OCI-LY7 (cell line): Measurements from ENCODE around the gene MAP3K13. TPM values are rescaled to one million over a fixed set of nuclear protein-coding genes. Genes with fewer than 3 reads are reported as not detected.

Experiments
- BruUV-seq: library from RNA; stranded (reverse); fragments of 400-500 nt; replicated peaks from 2 replicates; lab custom pipeline; 2021; lab: Mats Ljungman, UMichigan
- CTCF ChIA-PET: fragments of 300-600 bp; sonication (Branson Sonifier 250); formaldehyde crosslinking; loops from one replicate; lab custom pipeline; 2022; ENCODE audit warnings: antibody characterized with exemption; ENCODE audit not compliant: unreplicated experiment; lab: Charles Lee
- POLR2A ChIA-PET: fragments of 300-600 bp; sonication (Branson Sonifier 250); formaldehyde crosslinking; loops from one replicate; lab custom pipeline; 2022; ENCODE audit warnings: antibody characterized with exemption; lab: Charles Lee
- DNase-seq: peaks from one replicate; pipeline ENCODE4 v3.0.0-alpha.2; 2015; ENCODE audit warnings: low spot score
- H2AFZ ChIP-seq: fragments of 200-600 bp; sonication (generic), shearing (Covaris generic); 2 replicates; pipeline ENCODE4 v1.6.1; 2014; ENCODE audit warnings: mild to moderate bottlenecking, antibody characterized with exemption, low read length, moderate library complexity
- H3K27ac ChIP-seq: fragments of 200-600 bp; sonication (generic); 2 replicates; pipeline ENCODE4 v1.5.1; 2014; ENCODE audit warnings: mixed run types, low read depth, mild to moderate bottlenecking, moderate library complexity, low read length, inconsistent platforms; ENCODE audit not compliant: poor library complexity, severe bottlenecking
- H3K36me3 ChIP-seq: fragments of 200-600 bp; sonication (generic); 2 replicates; pipeline ENCODE4 v1.6.1; 2014; ENCODE audit warnings: mild to moderate bottlenecking, antibody characterized with exemption, low read length, moderate library complexity, mixed read lengths; ENCODE audit not compliant: insufficient read depth
- H3K4me1 ChIP-seq: fragments of 200-600 bp; sonication (generic); 2 replicates; pipeline ENCODE4 v1.5.1; 2014; ENCODE audit warnings: mild to moderate bottlenecking, low read length; ENCODE audit not compliant: insufficient read depth, poor library complexity, severe bottlenecking
- H3K4me2 ChIP-seq: fragments of 200-600 bp; sonication (generic); 2 replicates; pipeline ENCODE4 v1.6.1; 2014; ENCODE audit warnings: mild to moderate bottlenecking, low read length
- H3K4me3 ChIP-seq: fragments of 200-600 bp; sonication (generic); 2 replicates; pipeline ENCODE4 v1.5.1; 2014; ENCODE audit warnings: mild to moderate bottlenecking, low read depth, low read length; ENCODE audit not compliant: poor library complexity, severe bottlenecking
- H3K79me2 ChIP-seq: fragments of 200-600 bp; sonication (generic); 2 replicates; pipeline ENCODE4 v1.6.1; 2016; ENCODE audit warnings: low read depth, mild to moderate bottlenecking, low read length, moderate library complexity, mixed read lengths; ENCODE audit not compliant: insufficient read depth
- H3K9me2 ChIP-seq: fragments of 200-600 bp; sonication (generic); 2 replicates; pipeline ENCODE4 v1.6.1; 2016; ENCODE audit warnings: mild to moderate bottlenecking, low read length, mixed read lengths; ENCODE audit not compliant: insufficient read depth
- H3K9me3 ChIP-seq: fragments of 200-600 bp; sonication (generic); 2 replicates; pipeline ENCODE4 v1.6.1; 2014; ENCODE audit warnings: mild to moderate bottlenecking, mixed run types, low read length, mixed read lengths
- H4K20me1 ChIP-seq: fragments of 200-600 bp; sonication (generic); 2 replicates; pipeline ENCODE4 v1.6.1; 2014; ENCODE audit warnings: mild to moderate bottlenecking, antibody characterized with exemption, low read length, moderate library complexity, mixed read lengths; ENCODE audit not compliant: insufficient read depth
- EZH2phosphoT487 ChIP-seq: fragments of 200-600 bp; sonication (generic); IDR thresholded peaks from 2 replicates; pipeline ENCODE4 v1.6.1; 2018; ENCODE audit warnings: low read depth, borderline replicate concordance, mild to moderate bottlenecking, mixed run types, antibody characterized with exemption, low read length, moderate library complexity, mixed read lengths
- intact Hi-C: fragments of 100-400 bp; cut with micrococcal nuclease; formaldehyde crosslinking; loops from one replicate; pipeline ENCODE4 v1.10.0; 2022; ENCODE audit not compliant: unreplicated experiment
- total RNA-seq, 2 experiments: library from RNA; depleted of rRNA in 1 of 2; stranded (reverse); fragments of >200 nt in 1 of 2; shearing (Covaris generic) in 1 of 2; gene quantifications; 2 replicates each; pipeline ENCODE4 v1.2.3, GENCODE V29; 2014 to 2022
- TF ChIP-seq, protein P1 (sequence below): fragments of 200-600 bp; sonication (generic); conservative IDR thresholded peaks from 2 replicates; pipeline ENCODE4 v1.5.1; 2014; ENCODE audit warnings: mild to moderate bottlenecking, antibody characterized with exemption, low read length, moderate library complexity, mixed read lengths

Gene MAP3K13
- total RNA-seq, 2 experiments from 2014 or later, result 7.6 to 15.0 TPM

DNA sequence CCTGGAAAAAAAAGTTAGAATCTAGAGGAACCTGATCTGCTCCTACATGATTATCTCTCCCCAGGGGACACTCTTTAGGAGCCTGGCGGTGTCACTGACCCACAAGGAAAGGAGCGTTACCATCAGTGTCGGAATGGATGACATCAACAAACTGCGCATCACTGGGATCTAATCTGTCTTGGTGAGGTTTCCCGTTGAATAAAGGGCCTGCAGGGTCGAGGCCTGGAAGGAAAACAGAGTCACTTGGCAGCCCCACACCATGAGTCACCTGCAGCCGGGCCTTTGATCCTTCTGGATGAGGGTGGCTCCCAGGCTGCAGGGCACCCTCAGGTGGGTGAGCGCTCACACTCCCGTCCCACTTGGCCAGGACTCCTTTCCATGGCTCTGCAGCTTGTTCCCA is 164.4 kb downstream of the MAP3K13 start:
- H3K9me2 ChIP-seq, result no peaks in the 10 kb centered on the region
- no peaks in the 10 kb centered on the region for H3K4me1 ChIP-seq
- H3K79me2 ChIP-seq, result no peaks in the 10 kb centered on the region
- POLR2A ChIA-PET, result interaction anchor here (0.7 kb wide), 1 partner anchor 382 kb away, joined by 3 read pairs; no protein-coding TSS in a partner anchor
- CTCF ChIA-PET, result no interaction called here
- H4K20me1 ChIP-seq, result no peaks in the 10 kb centered on the region
- no peak overlapping the region for H3K4me3 ChIP-seq
- no peak for DNase-seq
- H3K27ac ChIP-seq, result no peak overlapping the region
- no peaks in the 10 kb centered on the region for H3K36me3 ChIP-seq
- TF ChIP-seq, protein P1, sequence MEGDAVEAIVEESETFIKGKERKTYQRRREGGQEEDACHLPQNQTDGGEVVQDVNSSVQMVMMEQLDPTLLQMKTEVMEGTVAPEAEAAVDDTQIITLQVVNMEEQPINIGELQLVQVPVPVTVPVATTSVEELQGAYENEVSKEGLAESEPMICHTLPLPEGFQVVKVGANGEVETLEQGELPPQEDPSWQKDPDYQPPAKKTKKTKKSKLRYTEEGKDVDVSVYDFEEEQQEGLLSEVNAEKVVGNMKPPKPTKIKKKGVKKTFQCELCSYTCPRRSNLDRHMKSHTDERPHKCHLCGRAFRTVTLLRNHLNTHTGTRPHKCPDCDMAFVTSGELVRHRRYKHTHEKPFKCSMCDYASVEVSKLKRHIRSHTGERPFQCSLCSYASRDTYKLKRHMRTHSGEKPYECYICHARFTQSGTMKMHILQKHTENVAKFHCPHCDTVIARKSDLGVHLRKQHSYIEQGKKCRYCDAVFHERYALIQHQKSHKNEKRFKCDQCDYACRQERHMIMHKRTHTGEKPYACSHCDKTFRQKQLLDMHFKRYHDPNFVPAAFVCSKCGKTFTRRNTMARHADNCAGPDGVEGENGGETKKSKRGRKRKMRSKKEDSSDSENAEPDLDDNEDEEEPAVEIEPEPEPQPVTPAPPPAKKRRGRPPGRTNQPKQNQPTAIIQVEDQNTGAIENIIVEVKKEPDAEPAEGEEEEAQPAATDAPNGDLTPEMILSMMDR, result no peak
- no peak for TF ChIP-seq EZH2phosphoT487
- intact Hi-C loops, result no loop called here
- no peak overlapping the region for H3K4me2 ChIP-seq
- no peaks in the 10 kb centered on the region for H3K9me3 ChIP-seq
- H2AFZ ChIP-seq, result no peak overlapping the region
- BruUV-seq, result no TSS peak

DNA sequence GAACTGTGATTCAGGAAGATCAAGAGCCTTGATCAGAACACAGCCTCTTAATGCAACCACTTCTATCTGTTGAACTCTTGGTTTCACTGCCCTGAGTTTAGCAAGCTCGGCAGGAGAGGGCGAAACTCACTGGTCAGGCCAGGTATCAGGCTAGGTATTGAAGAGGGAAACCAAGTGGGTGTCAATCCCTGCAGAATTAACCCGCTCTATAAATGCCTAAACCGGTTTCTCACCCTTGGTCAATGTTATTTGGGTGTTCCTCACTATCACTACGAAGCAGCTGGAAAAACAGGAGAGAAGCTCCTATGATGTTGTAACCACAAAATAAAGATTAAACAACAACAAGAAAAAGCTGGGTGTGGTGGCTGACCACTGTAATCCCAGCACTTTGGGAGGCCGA is 165.6 kb downstream of the MAP3K13 start:
- H3K79me2 ChIP-seq, result no peaks in the 10 kb centered on the region
- no peak overlapping the region for H3K4me3 ChIP-seq
- no peaks in the 10 kb centered on the region for H3K4me1 ChIP-seq
- POLR2A ChIA-PET, result interaction anchor here (0.5 to 0.8 kb wide), 3 partner anchors 13 to 315 kb away, joined by 4 to 5 read pairs (median 4); no protein-coding TSS in a partner anchor
- intact Hi-C loops, result no loop called here
- BruUV-seq, result no TSS peak
- H3K4me2 ChIP-seq, result no peak overlapping the region
- TF ChIP-seq, protein P1, result no peak
- TF ChIP-seq EZH2phosphoT487, result no peak
- no peak overlapping the region for H2AFZ ChIP-seq
- no peak overlapping the region for H3K27ac ChIP-seq
- CTCF ChIA-PET, result no interaction called here
- H4K20me1 ChIP-seq, result no peaks in the 10 kb centered on the region
- H3K9me3 ChIP-seq, result no peaks in the 10 kb centered on the region
- H3K36me3 ChIP-seq, result no peaks in the 10 kb centered on the region
- DNase-seq, result no peak
- H3K9me2 ChIP-seq, result no peaks in the 10 kb centered on the region

DNA sequence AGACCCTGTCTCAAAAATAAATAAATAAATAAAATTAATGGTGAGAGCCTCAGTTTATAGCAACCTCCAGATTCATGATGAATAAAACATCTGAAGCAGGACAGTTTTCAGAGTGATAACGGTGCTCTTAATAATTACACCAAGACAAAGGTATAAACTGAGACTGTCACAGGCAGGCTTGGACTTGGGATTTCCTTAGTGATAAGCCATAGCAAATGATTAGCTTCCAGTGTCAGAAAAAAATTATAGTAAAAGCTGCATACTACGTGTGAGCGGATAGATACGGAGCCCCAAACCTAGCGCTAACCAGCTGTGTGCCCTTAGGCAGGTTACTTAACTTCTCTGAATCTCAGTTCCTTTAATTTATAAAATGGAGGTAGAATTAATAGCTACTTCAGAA is 167.9 kb downstream of the MAP3K13 start:
- no peak for DNase-seq
- POLR2A ChIA-PET, result interaction anchor here (1.9 kb wide), 1 partner anchor 9 kb away, joined by 7 read pairs; no protein-coding TSS in a partner anchor
- BruUV-seq, result no TSS peak

More for the DNA sequence above, 167.9 kb downstream of the MAP3K13 start:
- H3K9me3 ChIP-seq, result no peaks in the 10 kb centered on the region
- no peaks in the 10 kb centered on the region for H3K4me1 ChIP-seq
- TF ChIP-seq EZH2phosphoT487, result no peak
- TF ChIP-seq, protein P1, result no peak
- H2AFZ ChIP-seq, result no peak overlapping the region
- no peak overlapping the region for H3K4me3 ChIP-seq
- H3K9me2 ChIP-seq, result no peaks in the 10 kb centered on the region
- intact Hi-C loops, result no loop called here
- no peaks in the 10 kb centered on the region for H3K36me3 ChIP-seq
- H3K27ac ChIP-seq, result no peak overlapping the region
- no peak overlapping the region for H3K4me2 ChIP-seq
- CTCF ChIA-PET, result no interaction called here
- no peaks in the 10 kb centered on the region for H3K79me2 ChIP-seq
- H4K20me1 ChIP-seq, result no peaks in the 10 kb centered on the region
